ENCODE data around the gene CCDC9B.

The CCDC9B gene

GRCh38 chr15:40329804-40330203 is 10.9 kb downstream of the CCDC9B start:
- no peak for DNase-seq (ENCODE audit: low read depth)

- DNase-seq (ENCODE audit: low read depth): no peak
These were observed 12.0 kb downstream of the CCDC9B start for GRCh38 chr15:40328751-40329150.

GRCh38 chr15:40328176-40328575 is 12.6 kb downstream of the CCDC9B start:
- DNase-seq (ENCODE audit: low read depth): no peak

GRCh38 chr15:40327457-40327856 is 13.3 kb downstream of the CCDC9B start:
- no peak for DNase-seq (ENCODE audit: low read depth)

GRCh38 chr15:40325700-40326099 is 15.0 kb downstream of the CCDC9B start:
- DNase-seq (ENCODE audit: low read depth): no peak

- no peak for DNase-seq (ENCODE audit: low read depth)
These were observed 15.6 kb downstream of the CCDC9B start for GRCh38 chr15:40325188-40325587.

GRCh38 chr15:40323953-40324937 is 16.5 kb downstream of the CCDC9B start:
- no peak for DNase-seq (ENCODE audit: low read depth)

GRCh38 chr15:40323239-40323952 is 17.3 kb downstream of the CCDC9B start, which contains the start of gene INAFM2:
Gene INAFM2, plus strand, starts transcription at chr15:40323692. Its CDS starts 364 bp downstream, at chr15:40324056.
- DNase-seq (ENCODE audit: low read depth): peak; percentile 85

- DNase-seq (ENCODE audit: low read depth): no peak
These were observed 18.1 kb downstream of the CCDC9B start for GRCh38 chr15:40322531-40323238.

GRCh38 chr15:40320931-40321371 is 19.8 kb downstream of the CCDC9B start:
- no peak for DNase-seq (ENCODE audit: low read depth)

- no peak for DNase-seq (ENCODE audit: low read depth)
These were observed 20.3 kb downstream of the CCDC9B start for GRCh38 chr15:40320409-40320808.

- no peak for DNase-seq (ENCODE audit: low read depth)
These were observed 23.2 kb downstream of the CCDC9B start for GRCh38 chr15:40317580-40317979.

- no peak for DNase-seq (ENCODE audit: low read depth)
These were observed 23.8 kb downstream of the CCDC9B start for GRCh38 chr15:40316931-40317330.

- DNase-seq (ENCODE audit: low read depth): no peak
These were observed 25.9 kb downstream of the CCDC9B start for GRCh38 chr15:40314723-40315276.

GRCh38 chr15:40313531-40314398 is 27.0 kb downstream of the CCDC9B start:
- DNase-seq (ENCODE audit: low read depth): no peak

GRCh38 chr15:40312370-40313158 is 28.2 kb downstream of the CCDC9B start:
- no peak for DNase-seq (ENCODE audit: low read depth)

GRCh38 chr15:40310993-40311392 is 29.7 kb downstream of the CCDC9B start:
- no peak for DNase-seq (ENCODE audit: low read depth)

- no peak for DNase-seq (ENCODE audit: low read depth)
These were observed 30.5 kb downstream of the CCDC9B start for GRCh38 chr15:40310001-40310959.

GRCh38 chr15:40309344-40309862 is 31.3 kb downstream of the CCDC9B start:
- no peak for DNase-seq (ENCODE audit: low read depth)
